ENCODE data around the gene BET1L.

- TF ChIP-seq, protein P1, sequence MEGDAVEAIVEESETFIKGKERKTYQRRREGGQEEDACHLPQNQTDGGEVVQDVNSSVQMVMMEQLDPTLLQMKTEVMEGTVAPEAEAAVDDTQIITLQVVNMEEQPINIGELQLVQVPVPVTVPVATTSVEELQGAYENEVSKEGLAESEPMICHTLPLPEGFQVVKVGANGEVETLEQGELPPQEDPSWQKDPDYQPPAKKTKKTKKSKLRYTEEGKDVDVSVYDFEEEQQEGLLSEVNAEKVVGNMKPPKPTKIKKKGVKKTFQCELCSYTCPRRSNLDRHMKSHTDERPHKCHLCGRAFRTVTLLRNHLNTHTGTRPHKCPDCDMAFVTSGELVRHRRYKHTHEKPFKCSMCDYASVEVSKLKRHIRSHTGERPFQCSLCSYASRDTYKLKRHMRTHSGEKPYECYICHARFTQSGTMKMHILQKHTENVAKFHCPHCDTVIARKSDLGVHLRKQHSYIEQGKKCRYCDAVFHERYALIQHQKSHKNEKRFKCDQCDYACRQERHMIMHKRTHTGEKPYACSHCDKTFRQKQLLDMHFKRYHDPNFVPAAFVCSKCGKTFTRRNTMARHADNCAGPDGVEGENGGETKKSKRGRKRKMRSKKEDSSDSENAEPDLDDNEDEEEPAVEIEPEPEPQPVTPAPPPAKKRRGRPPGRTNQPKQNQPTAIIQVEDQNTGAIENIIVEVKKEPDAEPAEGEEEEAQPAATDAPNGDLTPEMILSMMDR (IDR thresholded peaks at IDR 0.05) = no peak
- no peak for TF ChIP-seq EZH2 (IDR thresholded peaks at IDR 0.05)
Observed at GRCh38 chr11:223026-223789, 16.0 kb upstream of the BET1L start.

All from neural progenitor cell (in vitro differentiated cells).